IPS DF 19.7 (cell line): ENCODE results near the gene NT5C1B.
"Not testable (repeated sequence)": the region's sequence is repeated elsewhere in the genome, so short reads cannot be mapped to it uniquely, and the experiment has no call there.

Experiments
- DNase-seq: peaks from one replicate; pipeline ENCODE4 v3.0.0-alpha.2; 2013; ENCODE audit warnings: low read depth, low spot score

NT5C1B gene

GRCh38 chr2:18589354-18589753 lies at the start of gene NT5C1B:
NT5C1B (minus strand) TSS chr2:18589569; CDS start chr2:18589468, 101 bp downstream.
- no peak for DNase-seq

- no peak for DNase-seq
Measured at GRCh38 chr2:18637196-18637595, 47.8 kb upstream of the NT5C1B start.

- DNase-seq = not testable (repeated sequence)
Measured at GRCh38 chr2:18632699-18633098, 43.3 kb upstream of the NT5C1B start.

- no peak for DNase-seq
Measured at GRCh38 chr2:18630941-18631340, 41.6 kb upstream of the NT5C1B start.

DNA sequence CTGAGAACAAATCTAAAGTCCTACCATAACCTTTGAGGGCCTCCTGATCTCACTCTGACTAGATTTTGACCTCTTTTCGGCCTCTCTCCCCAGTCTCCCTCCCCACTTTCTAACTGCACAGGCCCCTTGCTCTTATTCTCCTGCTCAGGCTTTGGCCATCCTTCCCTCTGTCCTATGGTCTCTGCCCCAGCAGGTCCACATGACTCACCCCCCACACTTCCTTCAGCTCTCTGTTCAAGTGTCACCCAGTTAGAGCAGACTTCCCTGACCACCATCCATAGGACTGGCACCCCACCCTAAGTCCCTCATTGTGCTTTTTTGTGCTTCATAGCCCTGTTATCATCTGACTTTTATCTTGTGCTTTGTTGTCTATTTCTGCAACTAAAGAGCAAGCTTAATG lies 41.2 kb upstream of the NT5C1B start:
- DNase-seq = no peak

- no peak for DNase-seq
Measured at GRCh38 chr2:18630101-18630500, 40.7 kb upstream of the NT5C1B start.

DNA sequence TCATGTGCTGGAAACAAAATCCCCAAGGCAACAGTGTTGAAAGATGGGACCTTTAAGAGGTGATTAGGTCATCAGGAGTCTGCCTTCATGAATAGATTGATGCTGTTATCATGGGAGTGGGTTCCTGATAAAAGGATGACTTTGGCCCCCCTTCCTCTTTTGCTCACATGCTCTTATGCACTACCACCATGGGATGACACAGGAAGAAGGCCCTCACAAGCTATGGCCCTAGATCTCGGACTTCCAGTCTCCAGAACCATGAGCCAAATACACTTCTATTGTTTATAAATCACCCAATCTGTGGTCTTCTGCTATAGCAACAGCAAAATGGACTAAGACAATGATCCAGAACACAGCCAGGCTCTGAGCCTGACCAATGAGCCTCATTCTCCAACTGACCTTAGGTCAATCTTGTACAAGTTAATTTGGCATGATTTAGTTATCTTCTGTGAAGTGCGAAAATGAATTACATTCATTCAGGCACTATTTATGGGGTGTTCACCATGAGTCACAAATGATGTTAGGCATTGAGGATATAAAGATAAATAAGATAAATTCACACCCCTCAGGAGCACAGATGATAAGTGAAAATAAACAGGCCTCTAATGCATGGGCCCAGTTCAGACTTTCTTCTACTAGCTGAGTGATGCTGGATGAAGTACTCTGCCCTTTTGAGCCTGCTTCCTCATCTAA lies 37.7 kb upstream of the NT5C1B start:
- DNase-seq = no peak

- DNase-seq = no peak
Measured at GRCh38 chr2:18626256-18626668, 36.9 kb upstream of the NT5C1B start.

DNA sequence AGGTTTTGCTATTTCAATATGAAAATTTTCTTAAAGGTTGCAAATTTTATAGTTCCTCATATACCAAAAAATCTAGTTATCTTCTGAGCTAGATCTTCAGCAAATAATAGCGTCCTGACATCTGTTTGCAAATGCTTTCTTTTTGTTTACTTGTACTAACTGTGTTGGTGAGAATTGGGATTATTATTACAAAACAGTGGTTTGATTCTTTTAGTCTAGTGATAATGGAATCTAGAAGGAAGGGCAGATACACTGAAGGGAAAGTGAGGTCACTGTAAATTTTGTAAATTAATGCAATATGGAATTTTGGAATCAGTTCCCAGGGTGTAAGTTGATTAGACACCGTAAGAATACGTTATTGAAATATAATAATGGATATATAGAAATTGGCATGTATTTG lies 36.2 kb upstream of the NT5C1B start:
- DNase-seq = no peak

DNA sequence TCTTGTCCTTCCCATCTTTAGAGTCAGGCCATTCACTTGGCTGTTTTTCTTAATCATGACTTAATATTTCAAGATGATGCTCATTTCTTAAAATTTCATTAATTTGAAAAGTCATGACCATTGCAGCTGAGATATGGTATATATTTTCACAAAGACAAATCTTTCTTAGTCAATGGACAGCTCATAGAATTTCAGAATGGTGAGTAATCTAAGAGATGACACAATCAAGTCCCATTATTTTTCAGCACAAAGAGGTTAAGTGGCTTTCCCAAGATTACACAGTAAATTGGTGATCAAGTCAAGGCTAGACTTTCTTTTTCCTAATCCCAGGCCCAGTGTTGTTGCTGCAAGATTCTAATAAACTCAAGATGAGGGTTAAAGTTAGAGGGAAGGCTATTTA lies 34.4 kb upstream of the NT5C1B start:
- DNase-seq = no peak

DNA sequence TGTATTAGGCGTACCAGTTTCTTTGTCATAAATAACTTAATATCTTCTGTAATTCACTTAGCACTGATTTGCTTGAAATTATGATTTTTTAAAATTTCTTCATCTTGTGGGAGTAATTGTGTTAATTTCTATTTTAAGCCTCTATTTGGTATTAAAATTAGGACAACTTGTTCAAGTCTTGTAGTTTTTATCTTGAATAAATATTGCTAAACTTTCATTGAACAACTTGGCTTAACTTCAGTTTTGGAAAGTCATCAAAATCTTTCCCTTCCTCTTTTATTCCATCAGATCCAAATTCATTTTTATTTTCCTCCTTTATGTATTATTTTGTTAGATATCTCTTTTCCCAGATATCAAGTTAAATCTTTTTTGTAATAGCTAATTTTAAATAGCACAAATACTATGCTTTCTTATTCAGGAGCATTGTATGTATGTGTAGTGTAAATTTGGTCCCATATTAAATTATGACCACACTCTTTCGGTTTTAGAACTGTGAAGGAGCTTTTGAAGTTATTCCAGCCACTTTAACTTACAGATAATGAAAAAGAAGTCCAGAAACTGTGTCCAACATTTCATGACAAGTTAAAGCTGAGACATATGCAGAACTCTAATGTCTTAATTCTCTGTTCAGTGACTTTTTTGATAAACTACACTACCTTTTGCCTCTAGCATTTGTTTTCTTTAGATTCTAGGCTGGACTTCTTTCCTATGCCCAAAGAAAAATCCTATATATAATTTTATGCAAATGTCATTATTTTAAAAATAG lies 31.7 kb upstream of the NT5C1B start:
- DNase-seq = no peak

DNA sequence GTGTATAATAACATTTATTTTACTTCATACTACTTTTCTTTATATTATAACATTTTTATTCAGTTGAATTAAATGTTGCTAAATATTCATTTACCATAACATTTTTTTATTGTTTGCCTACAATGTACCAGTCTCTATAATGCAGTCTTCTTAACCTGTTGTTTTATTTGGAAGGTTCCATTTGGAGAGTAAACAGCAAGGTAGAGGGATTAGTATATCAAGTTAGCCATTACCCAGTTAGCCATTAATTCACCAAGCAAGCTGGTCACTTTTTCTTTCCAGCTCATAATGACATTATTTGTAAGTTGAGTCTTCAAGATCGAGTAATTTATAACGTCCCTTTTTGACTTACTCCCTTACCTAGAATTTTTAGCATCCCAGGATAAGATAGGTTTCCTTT lies 29.7 kb upstream of the NT5C1B start:
- no peak for DNase-seq

GRCh38 chr2:18614041-18614440 lies 24.7 kb upstream of the NT5C1B start:
- no peak for DNase-seq

GRCh38 chr2:18612133-18612532 lies 22.8 kb upstream of the NT5C1B start:
- no peak for DNase-seq

DNA sequence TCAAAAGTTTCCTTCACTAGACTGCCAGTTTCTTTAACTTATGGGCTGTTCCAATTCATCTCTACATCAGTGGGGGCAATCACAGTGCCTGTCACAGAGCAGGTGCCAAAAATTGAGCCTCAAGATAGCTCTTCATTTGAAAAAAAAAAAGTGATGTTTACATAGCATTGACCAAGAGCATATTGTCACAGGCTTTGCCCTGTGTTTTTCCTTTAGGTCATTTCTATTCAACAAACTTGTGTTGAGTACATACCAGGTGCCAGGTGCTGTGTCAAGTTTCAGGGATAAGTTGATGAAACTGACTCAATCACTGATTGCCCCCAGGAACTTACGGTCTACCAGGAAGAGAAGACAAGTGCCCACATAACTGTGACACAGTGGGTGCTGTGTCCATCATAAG lies 22.2 kb upstream of the NT5C1B start:
- DNase-seq = no peak

DNA sequence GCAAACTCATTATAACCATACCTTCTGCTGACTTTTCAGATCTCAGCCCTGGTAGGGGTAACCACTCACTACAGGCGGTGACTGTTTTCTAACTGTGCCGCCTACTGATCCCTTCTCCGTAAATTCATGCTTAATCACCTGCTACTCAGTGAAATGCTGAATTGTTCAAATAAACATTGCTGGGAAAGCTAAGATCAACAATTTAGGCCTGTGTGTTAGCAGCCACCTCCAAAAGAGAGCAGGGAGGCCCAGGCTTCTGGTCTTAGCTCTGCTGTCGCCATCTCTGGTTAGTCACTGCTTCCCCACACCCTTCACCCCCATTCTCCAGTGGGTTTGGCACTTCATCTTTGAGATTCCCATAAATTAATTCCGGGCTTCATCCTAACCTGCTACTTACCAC lies 21.8 kb upstream of the NT5C1B start:
- DNase-seq = no peak

DNA sequence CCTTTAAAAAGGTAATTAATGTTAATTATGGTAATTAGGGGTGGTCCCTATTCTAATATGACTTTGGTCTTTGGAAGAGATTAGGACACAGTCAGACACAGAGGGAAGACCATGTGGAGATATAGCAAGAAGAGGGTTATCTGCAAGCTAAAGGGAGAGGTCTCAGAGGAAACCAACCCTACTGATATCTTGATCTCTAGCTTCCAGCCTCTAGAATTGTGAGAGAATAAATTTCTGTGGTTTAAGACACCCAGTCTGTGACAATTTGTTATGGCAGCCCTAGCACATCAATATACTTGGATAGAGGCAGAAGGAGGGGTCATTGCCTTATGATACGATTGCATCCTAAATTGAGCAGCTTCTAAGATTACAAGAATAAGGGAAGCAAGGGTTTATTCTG lies 21.3 kb upstream of the NT5C1B start:
- no peak for DNase-seq

- no peak for DNase-seq
Measured at GRCh38 chr2:18610090-18610489, 20.7 kb upstream of the NT5C1B start.

GRCh38 chr2:18605115-18605514 lies 15.7 kb upstream of the NT5C1B start:
- DNase-seq = no peak

- DNase-seq = no peak
Measured at GRCh38 chr2:18604531-18604885, 15.1 kb upstream of the NT5C1B start.

- DNase-seq = no peak
Measured at GRCh38 chr2:18603854-18604530, 14.6 kb upstream of the NT5C1B start.

GRCh38 chr2:18602298-18602697 lies 12.9 kb upstream of the NT5C1B start:
- no peak for DNase-seq

DNA sequence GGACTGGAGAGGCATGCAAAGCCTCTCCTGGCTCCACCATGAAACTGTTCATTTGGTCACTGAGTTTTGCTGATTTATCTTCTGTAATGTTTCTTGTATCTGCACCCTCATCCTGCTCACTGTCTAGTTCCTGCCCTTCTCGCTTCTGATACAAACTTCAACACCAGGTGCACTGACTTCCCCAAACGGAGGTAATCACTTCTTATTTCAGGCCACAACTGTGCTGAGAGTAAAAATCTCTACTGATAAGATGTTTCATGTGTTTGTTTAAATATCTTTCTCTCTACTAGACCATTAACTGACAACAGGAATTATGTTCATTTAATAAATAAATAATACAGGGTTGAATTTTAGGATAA lies 10.9 kb upstream of the NT5C1B start:
- no peak for DNase-seq
